ENCODE data around the gene C22orf23. TPM values are rescaled to one million over a fixed set of nuclear protein-coding genes. Genes with fewer than 3 reads are reported as not detected.

The C22orf23 gene
- total and polyA plus RNA-seq, 2 of the 13 experiments (the other 11 are each of a cell fraction or from before 2014, with no cell fraction given) = 0.21 to 0.24 TPM

DNA sequence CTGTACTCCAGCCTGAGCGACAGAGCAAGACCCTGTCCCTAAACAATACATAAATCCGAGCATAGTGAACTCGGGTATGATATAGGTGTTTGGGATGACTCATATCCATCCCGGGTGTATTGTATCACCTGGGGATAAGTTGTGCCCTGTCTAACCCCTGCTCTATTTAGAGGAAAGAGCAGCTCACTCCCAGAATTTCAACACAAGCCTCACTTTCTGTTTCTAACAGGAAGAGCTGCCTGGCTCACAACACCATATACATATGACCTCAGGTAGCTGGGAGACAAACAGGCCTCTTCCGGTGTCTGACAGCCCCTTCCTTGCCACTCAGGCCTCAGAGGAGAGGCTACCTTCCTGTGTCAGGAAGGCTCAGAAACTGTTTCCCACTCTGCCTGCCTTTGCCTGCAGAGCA, 57.2 kb downstream of the C22orf23 start (continued):
- no peak for TF ChIP-seq SAFB2 (CRISPR knock-in tag; IDR thresholded peaks at IDR 0.05; ENCODE audit: borderline replicate concordance, low read depth)
- TF ChIP-seq FOSL2 (CRISPR knock-in tag; IDR thresholded peaks at IDR 0.05) = peak; percentile 79
- TF ChIP-seq ISL2 (CRISPR knock-in tag; IDR thresholded peaks at IDR 0.05) = 0 out of 2 replicates have a peak, but pooled peaks have one; percentile 4
- TF ChIP-seq TOPORS (CRISPR knock-in tag; IDR thresholded peaks at IDR 0.05) = no peak
- TF ChIP-seq RBM22 (optimal IDR thresholded peaks at IDR 0.05; ENCODE audit: low read length) = no peak
- TF ChIP-seq ZNF160 (CRISPR knock-in tag; IDR thresholded peaks at IDR 0.05) = no peak
- TF ChIP-seq ZFP36L1 (CRISPR knock-in tag; IDR thresholded peaks at IDR 0.05) = no peak
- TF ChIP-seq ZNF331 (CRISPR knock-in tag; IDR thresholded peaks at IDR 0.05) = no peak
- no peak for TF ChIP-seq ZNF326 (CRISPR knock-in tag; IDR thresholded peaks at IDR 0.05; ENCODE audit: borderline replicate concordance)
- no peak for TF ChIP-seq LCORL (IDR thresholded peaks at IDR 0.05)
- TF ChIP-seq LCORL (CRISPR knock-in tag; IDR thresholded peaks at IDR 0.05) = peak; percentile 65; the same call in 1 of the 2 replicates
- TF ChIP-seq ZNF24 (IDR thresholded peaks at IDR 0.05) = no peak
- no peak for TF ChIP-seq HDAC6 (IDR thresholded peaks at IDR 0.05; ENCODE audit: low read depth, low read length)
- no peak for TF ChIP-seq HNRNPK (IDR thresholded peaks at IDR 0.05; ENCODE audit: low read depth, low read length, poor library complexity, severe bottlenecking)
- TF ChIP-seq MYC (CRISPR knock-in tag; IDR thresholded peaks at IDR 0.05; ENCODE audit: borderline replicate concordance) = no peak
- TF ChIP-seq, protein P1, sequence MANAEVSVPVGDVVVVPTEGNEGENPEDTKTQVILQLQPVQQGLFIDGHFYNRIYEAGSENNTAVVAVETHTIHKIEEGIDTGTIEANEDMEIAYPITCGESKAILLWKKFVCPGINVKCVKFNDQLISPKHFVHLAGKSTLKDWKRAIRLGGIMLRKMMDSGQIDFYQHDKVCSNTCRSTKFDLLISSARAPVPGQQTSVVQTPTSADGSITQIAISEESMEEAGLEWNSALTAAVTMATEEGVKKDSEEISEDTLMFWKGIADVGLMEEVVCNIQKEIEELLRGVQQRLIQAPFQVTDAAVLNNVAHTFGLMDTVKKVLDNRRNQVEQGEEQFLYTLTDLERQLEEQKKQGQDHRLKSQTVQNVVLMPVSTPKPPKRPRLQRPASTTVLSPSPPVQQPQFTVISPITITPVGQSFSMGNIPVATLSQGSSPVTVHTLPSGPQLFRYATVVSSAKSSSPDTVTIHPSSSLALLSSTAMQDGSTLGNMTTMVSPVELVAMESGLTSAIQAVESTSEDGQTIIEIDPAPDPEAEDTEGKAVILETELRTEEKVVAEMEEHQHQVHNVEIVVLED (CRISPR knock-in tag; IDR thresholded peaks at IDR 0.05; ENCODE audit: borderline replicate concordance) = no peak
- TF ChIP-seq, protein P2, sequence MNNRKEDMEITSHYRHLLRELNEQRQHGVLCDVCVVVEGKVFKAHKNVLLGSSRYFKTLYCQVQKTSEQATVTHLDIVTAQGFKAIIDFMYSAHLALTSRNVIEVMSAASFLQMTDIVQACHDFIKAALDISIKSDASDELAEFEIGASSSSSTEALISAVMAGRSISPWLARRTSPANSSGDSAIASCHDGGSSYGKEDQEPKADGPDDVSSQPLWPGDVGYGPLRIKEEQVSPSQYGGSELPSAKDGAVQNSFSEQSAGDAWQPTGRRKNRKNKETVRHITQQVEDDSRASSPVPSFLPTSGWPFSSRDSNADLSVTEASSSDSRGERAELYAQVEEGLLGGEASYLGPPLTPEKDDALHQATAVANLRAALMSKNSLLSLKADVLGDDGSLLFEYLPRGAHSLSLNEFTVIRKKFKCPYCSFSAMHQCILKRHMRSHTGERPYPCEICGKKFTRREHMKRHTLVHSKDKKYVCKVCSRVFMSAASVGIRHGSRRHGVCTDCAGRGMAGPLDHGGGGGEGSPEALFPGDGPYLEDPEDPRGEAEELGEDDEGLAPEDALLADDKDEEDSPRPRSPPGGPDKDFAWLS (CRISPR knock-in tag; IDR thresholded peaks at IDR 0.05; ENCODE audit: borderline replicate concordance) = no peak
- peak; percentile 54; the same call in 1 of the 2 replicates for TF ChIP-seq ERF (CRISPR knock-in tag; IDR thresholded peaks at IDR 0.05)
- no peak for TF ChIP-seq MYNN (CRISPR knock-in tag; IDR thresholded peaks at IDR 0.05; ENCODE audit: low read depth)
- no peak for TF ChIP-seq HNF4G (IDR thresholded peaks at IDR 0.05; ENCODE audit: borderline replicate concordance, low read depth, low read length)
- TF ChIP-seq HNF4G (CRISPR knock-in tag; IDR thresholded peaks at IDR 0.05; ENCODE audit: borderline replicate concordance, low read depth) = no peak
- TF ChIP-seq KDM3A (CRISPR knock-in tag; IDR thresholded peaks at IDR 0.05; ENCODE audit: low read depth) = no peak
- TF ChIP-seq GATAD2A (CRISPR knock-in tag; IDR thresholded peaks at IDR 0.05) = peak; percentile 55; the same call in 1 of the 2 replicates
- TF ChIP-seq SP4 (CRISPR knock-in tag; IDR thresholded peaks at IDR 0.05) = no peak
- TF ChIP-seq ZFAT (CRISPR knock-in tag; conservative IDR thresholded peaks at IDR 0.05) = no peak
- no peak for TF ChIP-seq ZNF572 (CRISPR knock-in tag; IDR thresholded peaks at IDR 0.05)
- TF ChIP-seq KLF13 (CRISPR knock-in tag; IDR thresholded peaks at IDR 0.05) = no peak
- TF ChIP-seq RAD21 (CRISPR knock-in tag; IDR thresholded peaks at IDR 0.05) = no peak
- TF ChIP-seq ZNF451 (CRISPR knock-in tag; IDR thresholded peaks at IDR 0.05) = no peak
- TF ChIP-seq ZNF564 (CRISPR knock-in tag; IDR thresholded peaks at IDR 0.05) = no peak
- TF ChIP-seq NFKBIZ (CRISPR knock-in tag; IDR thresholded peaks at IDR 0.05) = no peak
- no peak for TF ChIP-seq ZNF383 (CRISPR knock-in tag; IDR thresholded peaks at IDR 0.05; ENCODE audit: borderline replicate concordance)
- no peak for TF ChIP-seq CBX5 (CRISPR knock-in tag; IDR thresholded peaks at IDR 0.05; ENCODE audit: borderline replicate concordance)

All from HepG2 (cell line).